ENCODE measurements around the gene LRRFIP1.

GRCh38 chr2:237738255-237738654 is 110.9 kb downstream of the LRRFIP1 start:
- TF ChIP-seq RAD21 (conservative IDR thresholded peaks at IDR 0.05) (no peak), CTCF (IDR thresholded peaks at IDR 0.05; ENCODE audit: poor library complexity, severe bottlenecking) (no peak), MXI1 (conservative IDR thresholded peaks at IDR 0.05; ENCODE audit: poor library complexity, severe bottlenecking) (no peak), EP300 (conservative IDR thresholded peaks at IDR 0.05; ENCODE audit: poor library complexity, severe bottlenecking) (no peak), POLR2AphosphoS5 (IDR thresholded peaks at IDR 0.05) (no peak), SMC3 (conservative IDR thresholded peaks at IDR 0.05; ENCODE audit: poor library complexity) (no peak), TAF1 (IDR thresholded peaks at IDR 0.05; ENCODE audit: low read depth) (no peak), EZH2 (IDR thresholded peaks at IDR 0.05; ENCODE audit: borderline replicate concordance, insufficient read depth, low read length, poor library complexity, severe bottlenecking) (no peak)
